GM18858 (cell line): Measurements from ENCODE around the gene SIK2.

Experiments
- ATAC-seq: cut with Tn5 transposase; IDR thresholded peaks from one replicate; pipeline ENCODE4 v1.9.1; 2021; ENCODE audit not compliant: unreplicated experiment

The SIK2 gene

DNA sequence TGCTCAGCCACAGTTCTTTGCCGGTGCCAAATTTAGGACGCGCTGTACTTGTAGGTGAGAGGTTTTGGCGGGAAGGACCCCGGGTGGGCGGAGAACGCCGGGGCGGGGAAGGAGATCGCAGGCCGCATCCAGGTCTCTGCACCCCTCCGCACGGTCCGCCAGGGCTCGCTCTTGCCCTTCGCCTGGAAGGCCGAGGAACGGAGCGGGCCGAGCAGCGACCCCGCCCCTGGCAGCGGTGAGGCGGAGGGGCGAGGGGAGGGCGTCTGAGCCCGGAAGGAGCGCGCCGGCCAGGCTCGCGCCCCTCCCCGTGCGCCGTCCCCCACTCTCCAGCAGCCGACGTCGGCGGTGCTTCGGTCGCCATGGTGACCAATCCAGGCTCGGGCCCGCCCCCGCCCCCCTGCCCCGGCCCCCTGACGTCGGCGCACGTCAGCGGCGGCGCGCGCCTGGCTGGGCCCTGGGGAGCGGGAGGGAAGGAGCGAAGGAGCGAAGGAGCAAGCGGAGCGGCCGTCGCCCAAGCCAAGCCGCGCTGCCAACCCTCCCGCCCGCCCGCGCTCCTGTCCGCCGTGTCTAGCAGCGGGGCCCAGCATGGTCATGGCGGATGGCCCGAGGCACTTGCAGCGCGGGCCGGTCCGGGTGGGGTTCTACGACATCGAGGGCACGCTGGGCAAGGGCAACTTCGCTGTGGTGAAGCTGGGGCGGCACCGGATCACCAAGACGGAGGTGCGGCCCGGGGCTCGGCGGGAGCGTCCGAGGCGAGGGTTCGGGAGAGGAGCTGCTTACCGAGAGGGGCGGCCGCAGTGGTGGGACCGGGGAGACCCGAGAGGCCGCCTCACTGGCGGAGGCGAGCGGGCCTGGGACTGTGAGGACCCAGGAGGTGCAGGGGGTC lies at the start of gene SIK2:
SIK2 (plus strand) TSS at position 471 of the 886 bp plus-strand sequence; CDS start at position 586, 115 bp downstream.
- ATAC-seq = peak; percentile 83

- no peak for ATAC-seq
Observed at GRCh38 chr11:111554532-111554931, 47.7 kb upstream of the SIK2 start.

GRCh38 chr11:111555255-111555654 lies 47.0 kb upstream of the SIK2 start:
- ATAC-seq = no peak

- no peak for ATAC-seq
Observed at GRCh38 chr11:111557425-111558111, 44.7 kb upstream of the SIK2 start.

- ATAC-seq = no peak
Observed at GRCh38 chr11:111559800-111560464, 42.3 kb upstream of the SIK2 start.

- no peak for ATAC-seq
Observed at GRCh38 chr11:111560800-111561199, 41.4 kb upstream of the SIK2 start.

DNA sequence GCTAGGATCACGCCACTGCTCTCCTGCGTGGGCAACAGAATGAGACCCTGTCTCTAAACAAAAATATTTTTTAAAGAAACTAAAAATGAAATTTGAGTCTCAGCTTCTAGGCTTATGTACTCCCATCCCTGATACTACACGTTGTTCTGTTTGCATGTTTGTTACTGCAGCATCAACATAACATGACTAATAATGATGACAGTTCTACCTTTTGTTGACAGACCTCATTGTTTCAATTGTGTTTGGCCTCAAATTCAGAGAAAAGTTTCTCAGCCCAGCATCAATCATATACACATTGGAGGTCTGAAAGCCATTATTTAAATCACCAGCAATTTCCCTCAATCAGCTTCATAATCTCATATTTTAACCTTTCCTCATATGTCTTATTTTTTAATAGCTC lies 40.9 kb upstream of the SIK2 start:
- ATAC-seq = no peak

DNA sequence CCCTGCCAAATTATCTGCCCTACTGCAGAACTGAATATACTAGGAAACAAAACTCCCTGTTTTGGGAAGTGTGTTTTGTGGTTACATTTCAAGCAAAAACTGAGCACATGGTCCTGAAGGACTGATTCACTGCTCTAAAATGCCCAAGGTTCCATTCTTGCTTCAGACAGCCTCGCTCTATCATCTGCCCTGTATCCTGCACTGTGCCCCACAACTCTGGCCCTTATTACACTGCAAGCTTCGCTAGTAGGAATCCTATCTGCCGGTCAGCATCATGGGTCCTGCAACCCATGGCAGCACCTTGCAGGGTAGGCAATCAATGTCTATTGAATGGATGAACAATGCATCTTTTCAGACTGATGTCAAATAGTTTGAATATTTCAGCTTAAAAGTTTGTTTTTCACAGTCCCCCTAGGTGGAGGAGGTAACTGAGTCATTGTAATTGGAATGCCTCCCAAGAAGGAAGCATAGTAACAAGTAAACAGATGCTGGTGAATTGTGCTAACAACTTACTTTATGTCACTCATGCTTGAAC lies 40.4 kb upstream of the SIK2 start:
- ATAC-seq = no peak

- ATAC-seq = no peak
Observed at GRCh38 chr11:111562692-111563389, 39.4 kb upstream of the SIK2 start.

GRCh38 chr11:111565114-111565720 lies 37.0 kb upstream of the SIK2 start:
- no peak for ATAC-seq

GRCh38 chr11:111566324-111566723 lies 35.9 kb upstream of the SIK2 start:
- ATAC-seq = no peak

DNA sequence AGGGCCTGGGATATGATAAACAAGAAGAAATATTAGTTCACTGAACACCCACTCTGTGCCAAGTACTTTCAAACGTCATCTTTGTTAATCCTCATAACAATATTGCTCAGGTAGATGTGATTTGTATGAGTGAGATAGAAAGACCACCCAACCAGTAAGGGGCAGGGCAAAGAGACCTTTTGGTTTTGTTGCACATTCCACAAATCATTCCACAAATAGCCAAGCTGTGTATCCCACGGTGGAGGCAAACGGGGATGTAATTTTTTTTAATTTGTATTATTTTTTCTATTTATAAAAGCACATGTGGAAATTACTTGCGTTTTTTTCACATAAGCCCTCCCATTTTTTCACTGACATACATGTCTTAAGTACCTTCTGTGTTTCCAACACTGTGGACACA lies 32.8 kb upstream of the SIK2 start:
- no peak for ATAC-seq

- no peak for ATAC-seq
Observed at GRCh38 chr11:111570796-111571195, 31.5 kb upstream of the SIK2 start.

- no peak for ATAC-seq
Observed at GRCh38 chr11:111571829-111572501, 30.3 kb upstream of the SIK2 start.

GRCh38 chr11:111572581-111572980 lies 29.7 kb upstream of the SIK2 start:
- no peak for ATAC-seq

GRCh38 chr11:111573821-111574249 lies 28.4 kb upstream of the SIK2 start:
- no peak for ATAC-seq

DNA sequence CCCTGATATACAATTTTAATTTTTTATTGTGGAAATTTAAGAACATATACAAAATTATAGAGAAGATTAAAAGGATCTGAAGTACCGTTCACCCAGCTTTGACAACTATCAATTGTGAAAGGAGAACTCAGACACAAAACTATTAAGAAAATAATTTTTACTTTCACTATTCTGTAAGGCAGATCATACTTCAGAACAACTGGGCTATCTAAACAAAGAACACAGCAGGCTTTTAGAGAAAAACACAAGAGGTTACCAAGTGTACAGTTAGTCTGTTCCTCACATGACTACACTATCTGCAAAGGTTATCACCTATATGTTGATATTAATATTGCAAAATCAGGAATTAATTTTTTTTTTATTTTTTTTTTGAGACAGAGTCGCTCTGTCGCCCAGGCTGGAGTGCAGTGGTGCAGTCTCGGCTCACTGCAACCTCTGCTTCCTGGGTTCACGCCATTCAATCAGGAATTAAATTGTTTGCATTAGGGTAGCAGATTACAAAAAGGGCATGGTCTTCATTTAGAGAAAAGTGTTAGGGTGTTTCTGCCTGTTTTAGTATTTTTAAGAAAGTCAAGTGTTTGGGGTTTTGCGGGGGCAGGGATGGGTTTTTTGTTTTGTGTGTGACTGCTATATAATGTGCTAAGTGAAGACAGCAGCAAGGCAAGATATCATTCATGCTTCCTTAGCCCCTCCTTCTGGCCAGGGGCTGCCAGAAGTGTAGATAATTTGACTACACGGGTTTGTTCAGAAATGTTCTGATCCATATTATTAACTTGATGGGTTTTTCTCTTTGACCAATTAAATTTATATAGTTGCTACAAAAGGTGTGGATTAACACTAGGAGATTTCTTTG lies 27.6 kb upstream of the SIK2 start:
- ATAC-seq = no peak

DNA sequence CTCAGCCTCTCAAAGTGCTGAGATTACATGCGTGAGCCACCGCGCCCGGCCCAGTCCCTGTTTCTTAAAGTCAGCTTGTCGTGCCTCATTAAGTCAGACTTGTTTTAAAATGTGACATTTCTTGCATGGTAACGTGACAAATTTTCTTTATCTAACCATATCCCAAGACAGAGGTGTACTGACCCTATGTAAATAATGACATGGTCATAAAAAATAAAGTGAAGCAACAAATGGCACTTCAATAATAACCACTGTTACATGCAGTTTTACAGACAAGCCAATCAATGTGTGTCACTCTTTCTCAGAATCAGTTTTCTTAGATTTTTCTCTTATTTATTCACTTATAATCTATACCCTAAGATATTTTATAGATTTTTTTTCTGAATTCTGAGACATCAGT lies 26.5 kb upstream of the SIK2 start:
- ATAC-seq = no peak

DNA sequence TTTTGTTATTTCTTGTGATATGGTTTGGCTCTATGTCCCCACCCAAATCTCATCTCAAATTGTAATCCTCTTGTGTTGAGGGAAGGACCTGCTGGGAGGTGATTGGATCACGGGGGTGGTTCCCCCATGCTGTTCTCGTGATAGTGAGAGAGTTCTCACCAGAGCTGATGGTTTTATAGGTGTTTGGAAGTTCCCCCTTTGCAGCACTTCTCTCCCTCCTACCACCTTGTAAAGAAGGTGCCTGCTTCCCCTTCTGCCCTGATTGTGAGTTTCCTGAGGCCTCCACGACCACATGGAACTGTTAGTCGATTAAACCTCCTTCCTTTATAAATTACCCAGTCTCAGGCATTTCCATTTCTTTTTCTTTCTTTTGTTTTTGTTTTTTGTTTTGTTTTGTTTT lies 24.4 kb upstream of the SIK2 start:
- no peak for ATAC-seq
